NOMO-1 (cell line): Measurements from ENCODE around the gene ZGRF1.
"Not testable (repeated sequence)": the region's sequence is repeated elsewhere in the genome, so short reads cannot be mapped to it uniquely, and the experiment has no call there.

Experiments
- DNase-seq, 2 experiments: peaks; one replicate each; lab custom pipeline; 2025; ENCODE audit not compliant: unreplicated experiment in 2 of 2; lab: John Stamatoyannopoulos, UW

Gene ZGRF1

DNA sequence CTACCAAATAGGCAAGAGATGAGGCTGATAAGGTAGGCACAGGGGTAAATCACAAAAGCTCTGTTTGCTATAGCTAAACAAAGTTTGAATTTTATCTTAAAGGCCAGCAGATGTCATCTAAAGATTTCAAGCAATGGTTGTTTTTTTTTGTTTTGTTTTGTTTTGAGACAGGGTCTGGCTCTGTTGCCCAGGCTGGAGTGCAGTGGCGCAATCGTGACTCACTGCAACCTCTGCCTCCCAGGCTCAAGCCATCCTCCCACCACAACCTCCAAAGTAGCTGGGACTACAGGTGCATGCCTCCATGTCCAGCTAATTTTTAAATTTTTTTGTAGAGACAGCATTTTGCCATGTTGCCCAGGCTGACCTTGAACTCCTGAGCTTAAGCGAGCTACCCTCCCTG lies 77.7 kb downstream of the ZGRF1 start:
- DNase-seq = no peak

DNA sequence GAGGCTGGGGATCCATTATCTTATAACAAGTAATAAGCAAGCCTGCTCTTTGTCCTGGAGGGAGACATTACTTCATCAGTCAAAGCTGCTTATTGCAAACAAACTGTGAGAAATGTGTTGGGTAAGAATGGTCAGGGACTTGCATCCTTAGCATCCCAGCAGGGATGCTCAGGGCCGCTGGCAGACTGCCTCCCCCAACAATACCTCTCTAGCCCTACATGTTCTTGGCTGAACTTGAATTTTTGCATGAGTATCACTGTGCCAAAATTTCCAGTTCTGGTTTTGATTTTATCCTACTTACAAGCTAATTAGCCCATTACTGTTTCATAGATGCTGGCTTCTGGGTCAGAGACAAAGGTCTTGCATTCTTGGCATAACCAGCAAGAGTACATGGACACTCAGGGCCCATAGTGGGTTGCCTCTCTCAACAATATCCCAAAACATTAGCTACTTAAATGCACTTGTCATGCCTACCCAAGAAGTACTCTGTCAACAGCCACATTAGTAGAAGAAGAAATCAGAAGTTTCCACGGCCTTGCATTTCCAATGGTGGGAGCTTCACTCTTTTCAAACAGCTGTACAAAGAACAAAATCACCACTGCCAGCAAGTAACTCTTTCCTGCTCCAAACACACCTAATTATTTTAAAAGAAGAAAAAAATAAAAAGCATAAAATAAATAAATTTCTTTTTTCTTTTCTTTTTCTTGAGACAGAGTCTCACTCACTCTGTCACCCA lies 78.9 kb downstream of the ZGRF1 start:
- no peak for DNase-seq

DNA sequence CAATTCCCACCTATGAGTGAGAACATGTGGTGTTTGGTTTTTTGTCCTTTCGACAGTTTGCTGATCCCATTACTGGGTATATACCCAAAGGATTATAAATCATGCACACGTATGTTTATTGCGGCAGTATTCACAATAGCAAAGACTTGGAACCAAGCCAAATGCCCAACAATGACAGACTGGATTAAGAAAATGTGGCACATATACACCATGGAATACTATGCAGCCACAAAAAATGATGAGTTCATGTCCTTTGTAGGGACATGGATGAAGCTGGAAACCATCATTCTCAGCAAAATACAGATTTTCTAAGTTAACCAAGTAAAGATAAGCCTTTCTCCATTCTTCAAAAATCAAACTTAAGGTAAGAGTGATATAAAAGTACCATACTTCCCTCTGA lies 82.4 kb downstream of the ZGRF1 start:
- not testable (repeated sequence) for DNase-seq

DNA sequence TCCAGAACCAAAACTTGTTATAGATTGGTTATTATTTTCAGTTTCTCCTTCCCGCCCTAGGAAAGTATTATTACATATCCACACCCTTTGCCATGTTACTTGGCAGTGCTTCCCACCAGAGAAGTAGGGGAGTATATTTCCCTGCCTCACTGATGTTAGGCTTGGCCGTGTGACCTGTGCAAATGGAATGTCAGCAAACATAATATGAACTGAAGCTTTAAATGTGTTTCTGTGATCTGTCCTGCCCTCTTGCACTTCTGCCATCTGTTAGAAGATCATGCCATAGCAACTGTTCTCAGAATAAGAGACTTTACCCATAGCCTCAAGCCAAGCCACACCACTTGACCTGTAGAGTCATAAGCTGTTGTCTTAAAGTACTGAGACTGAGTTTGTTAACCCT lies 84.0 kb downstream of the ZGRF1 start:
- DNase-seq = no peak

DNA sequence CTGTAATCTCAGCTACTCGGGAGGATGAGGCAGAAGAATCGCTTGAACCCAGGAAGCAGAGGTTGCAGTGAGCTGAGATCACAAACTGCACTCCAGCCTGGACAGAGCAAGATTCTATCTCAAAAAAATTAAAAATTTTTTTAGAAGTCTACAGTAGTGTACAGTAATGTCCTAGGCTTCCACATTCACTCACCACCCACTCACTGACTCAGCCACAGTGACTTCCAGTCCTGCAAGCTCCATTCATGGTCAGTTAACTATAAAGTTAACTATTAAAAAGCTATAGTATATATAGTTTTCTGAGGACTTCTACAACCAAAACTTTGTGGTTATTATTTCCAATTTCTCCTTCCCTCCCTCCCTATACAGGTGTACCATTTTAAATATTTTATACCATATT lies 86.0 kb downstream of the ZGRF1 start:
- no peak for DNase-seq

DNA sequence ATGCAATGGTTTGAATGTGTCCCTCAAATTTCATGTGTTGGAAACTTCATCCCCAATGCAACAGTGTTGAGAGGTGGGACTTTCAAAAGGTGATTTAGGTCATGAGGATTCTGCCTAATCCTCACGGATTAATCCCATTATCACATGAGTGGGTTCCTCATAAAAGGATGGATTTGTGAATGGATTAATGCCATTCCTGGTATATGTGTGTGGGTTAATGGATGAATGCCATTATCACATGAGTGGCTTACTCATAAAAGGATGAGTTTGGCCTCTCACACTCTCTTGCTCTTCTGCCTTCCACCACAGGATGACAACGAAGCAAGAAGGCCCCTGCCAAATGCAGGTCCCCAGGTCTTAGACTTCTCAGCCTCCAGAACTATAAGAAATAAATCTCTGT lies 90.2 kb downstream of the ZGRF1 start:
- no peak for DNase-seq

DNA sequence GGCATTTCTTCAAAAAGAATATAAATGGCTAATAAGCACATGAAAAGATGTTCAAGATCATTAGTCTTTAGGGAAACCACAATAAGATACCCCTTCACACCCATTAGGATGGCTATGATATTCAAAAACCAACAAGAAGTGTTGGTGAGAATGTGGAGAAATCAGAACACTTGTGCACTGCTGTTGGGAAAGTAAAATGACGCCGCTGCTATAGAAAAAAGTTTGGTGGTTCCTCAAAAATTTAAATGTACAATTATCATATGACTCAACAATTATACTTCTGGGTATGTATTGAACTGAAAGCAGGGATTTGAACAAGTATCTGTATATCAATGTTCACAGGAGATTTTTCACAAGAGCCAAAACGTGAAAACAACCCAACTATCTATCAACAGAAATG lies 91.4 kb downstream of the ZGRF1 start:
- DNase-seq = peak; percentile 33 to 78

DNA sequence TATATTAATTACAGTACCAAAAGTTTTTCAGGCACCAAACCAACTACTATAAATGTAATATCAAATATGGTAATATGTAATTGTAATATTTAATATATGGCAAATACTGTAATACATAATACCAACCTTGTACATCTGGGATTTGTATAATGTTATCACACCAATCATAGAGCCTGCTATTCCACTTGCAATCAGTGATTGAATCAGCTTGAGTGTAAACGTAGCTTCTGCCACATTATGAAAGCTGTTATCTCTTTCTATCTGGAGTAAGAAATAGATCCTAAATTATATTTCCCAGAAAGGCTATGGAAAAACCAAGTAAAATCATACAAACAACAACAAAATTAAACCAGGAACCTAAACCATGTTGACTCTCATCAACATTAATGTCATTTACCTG lies 96.0 kb downstream of the ZGRF1 start:
- no peak for DNase-seq

DNA sequence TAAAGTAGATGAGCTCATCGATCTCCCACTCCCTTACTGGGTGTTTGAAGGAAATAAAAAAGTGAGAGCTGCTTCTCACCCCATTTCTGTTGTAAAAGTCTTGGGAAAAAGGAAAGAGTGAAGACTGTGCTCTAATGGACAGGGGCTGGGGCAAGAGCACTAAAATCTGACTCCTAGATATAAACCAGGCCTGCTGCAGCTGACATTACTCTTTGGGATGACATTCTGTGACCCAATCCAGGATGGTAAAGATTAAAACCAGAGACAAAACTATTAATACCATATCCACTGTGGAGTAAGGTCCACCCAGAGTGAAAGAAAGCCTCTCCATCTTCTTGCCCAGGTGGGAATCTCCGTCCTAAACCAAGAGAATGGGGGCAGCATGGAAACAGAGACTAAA lies 100.6 kb downstream of the ZGRF1 start:
- DNase-seq = no peak

DNA sequence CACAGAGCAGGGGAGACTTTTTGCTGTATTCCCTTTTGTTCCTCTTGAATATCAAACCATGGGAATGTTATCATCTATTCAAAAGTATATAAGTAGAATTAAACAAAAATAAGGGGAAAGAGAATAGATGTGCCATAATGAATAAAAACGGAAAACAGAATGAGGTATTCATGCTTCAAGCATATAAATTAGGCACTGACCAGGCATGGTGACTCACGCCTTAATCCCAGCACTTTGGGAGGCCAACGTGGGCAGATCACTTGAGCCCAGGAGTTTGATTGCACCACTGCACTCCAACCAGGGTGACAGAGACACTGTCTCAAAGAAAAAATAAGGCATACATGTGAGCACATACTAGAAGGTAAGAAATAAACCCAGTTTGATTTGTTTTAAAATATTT lies 104.4 kb downstream of the ZGRF1 start:
- DNase-seq = no peak

DNA sequence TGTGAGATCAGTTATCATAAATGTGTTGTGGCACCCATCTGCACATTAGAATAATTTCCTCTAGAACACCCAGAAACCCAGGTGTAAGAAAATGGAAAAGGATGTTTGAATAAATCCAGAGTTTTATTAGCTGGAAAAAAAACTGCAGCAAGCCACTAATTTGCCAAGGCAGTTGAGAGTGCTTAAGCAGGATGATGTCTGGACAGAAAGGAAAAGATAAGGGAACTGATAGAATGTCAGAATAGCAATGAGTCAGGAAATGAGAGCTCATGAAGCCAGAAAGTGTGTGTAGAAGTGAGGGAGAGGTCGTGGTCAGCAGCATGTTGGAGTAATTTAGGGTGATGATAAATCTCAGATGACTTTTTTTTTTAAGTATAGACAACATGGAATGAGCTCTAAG lies 105.6 kb downstream of the ZGRF1 start:
- no peak for DNase-seq

DNA sequence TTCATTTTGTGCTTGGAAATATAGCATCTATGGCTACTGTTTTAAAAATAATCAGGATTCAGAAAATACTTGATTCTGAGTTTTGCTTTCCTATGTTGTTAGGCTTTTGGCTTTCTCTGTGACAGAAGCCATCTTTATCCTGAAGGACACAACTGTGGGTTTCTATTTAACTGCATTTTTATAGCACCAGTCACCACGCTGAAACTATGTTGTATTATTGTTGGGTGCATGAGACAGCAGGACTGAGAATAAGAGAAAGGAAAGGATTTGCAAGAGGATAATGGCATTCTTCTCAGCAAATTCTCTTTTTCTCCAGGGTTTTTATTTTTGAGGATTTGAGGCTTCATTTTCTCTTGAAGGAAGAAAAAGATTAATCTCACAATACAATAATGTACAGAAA lies 110.6 kb downstream of the ZGRF1 start:
- DNase-seq = no peak

DNA sequence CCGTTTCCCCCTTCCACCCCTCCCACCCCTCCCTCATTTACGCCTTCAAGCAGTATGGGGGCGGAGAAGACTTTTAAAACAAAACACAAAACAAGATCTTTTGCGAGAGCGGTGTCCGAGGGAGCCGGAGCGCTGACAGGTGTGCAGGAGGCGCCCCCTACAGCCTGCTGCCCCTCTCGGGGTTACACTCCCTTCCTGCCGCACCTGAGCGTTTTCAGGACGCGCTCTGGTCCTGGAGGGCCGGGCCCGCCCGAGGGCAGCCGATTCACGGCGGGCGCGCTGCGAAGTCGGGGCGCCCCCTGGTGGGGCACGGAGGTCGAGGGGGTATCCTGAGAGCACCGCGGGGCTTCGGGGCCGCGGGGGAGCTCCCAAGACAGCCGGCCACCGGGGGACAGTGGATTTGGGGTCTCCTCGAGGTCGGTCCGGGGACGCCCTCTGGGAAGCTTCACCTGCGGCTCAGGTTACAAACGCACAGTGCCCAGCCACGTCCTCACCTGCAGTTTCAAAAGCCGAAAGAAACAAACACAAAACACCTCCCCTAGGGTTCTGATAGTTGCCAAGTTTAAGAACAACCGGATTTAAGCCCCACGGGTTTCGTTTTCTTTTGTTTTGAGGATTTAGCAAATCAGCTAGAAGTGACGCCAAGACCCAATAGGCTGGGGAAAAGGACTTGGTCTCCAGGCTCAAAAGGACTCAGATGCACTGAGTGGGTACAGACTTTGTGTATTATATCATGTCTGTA lies 112.8 kb downstream of the ZGRF1 start:
- peak in 1 of 2 experiments; percentile 49 for DNase-seq

DNA sequence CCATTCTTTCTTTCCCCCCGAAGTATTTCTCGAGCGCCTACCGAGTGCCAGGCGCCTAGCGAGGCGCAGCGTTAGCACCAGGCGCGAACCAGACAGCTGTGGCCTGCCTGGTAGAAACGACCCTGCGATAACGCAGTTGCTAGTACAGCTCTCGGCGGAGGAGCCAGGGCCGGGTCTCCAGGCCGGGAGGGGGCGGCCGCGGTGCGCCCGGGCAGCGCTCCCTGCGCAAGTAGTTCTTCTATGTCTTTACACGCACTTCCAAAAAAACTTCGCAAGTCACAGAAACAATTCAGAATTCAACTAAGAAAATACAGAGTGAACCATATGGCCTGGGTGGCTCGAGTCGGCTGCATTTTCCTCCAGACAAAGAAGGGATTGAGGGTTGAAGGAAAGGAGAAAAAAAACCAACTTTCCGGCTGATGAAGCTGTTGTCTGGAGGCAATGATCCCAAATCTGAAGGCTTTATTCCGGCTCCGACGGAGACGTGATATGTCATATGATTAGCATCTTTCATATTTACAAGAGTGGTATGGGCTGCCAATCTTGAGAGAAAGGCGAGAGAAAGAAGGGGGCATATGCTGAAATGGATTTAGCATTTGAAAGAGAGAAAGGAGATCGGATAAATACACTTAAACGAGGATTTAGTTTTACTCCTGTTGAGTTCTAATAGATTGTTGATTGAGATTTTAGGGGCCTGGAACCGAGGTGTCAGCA lies 113.5 kb downstream of the ZGRF1 start:
- DNase-seq = peak; percentile 48 to 71

DNA sequence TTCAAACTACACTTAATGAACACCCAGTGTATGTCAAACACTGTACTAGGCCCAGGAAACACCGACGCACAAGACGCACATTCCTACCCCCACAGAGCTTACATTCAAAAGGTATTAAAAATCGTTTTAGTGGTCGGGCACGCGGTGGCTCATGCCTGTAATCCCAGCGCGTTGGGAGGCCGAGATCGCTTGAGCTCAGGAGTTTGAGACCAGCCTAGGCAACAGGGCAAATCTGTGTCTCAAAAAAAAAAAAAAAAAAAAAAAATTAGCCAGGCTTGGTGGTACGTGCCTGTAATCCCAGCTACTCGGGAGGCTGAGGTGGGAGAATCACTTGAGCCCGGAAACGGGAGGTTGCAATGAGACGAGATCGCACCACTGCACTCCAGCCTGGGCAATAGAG lies 114.3 kb downstream of the ZGRF1 start:
- not testable (repeated sequence) for DNase-seq

DNA sequence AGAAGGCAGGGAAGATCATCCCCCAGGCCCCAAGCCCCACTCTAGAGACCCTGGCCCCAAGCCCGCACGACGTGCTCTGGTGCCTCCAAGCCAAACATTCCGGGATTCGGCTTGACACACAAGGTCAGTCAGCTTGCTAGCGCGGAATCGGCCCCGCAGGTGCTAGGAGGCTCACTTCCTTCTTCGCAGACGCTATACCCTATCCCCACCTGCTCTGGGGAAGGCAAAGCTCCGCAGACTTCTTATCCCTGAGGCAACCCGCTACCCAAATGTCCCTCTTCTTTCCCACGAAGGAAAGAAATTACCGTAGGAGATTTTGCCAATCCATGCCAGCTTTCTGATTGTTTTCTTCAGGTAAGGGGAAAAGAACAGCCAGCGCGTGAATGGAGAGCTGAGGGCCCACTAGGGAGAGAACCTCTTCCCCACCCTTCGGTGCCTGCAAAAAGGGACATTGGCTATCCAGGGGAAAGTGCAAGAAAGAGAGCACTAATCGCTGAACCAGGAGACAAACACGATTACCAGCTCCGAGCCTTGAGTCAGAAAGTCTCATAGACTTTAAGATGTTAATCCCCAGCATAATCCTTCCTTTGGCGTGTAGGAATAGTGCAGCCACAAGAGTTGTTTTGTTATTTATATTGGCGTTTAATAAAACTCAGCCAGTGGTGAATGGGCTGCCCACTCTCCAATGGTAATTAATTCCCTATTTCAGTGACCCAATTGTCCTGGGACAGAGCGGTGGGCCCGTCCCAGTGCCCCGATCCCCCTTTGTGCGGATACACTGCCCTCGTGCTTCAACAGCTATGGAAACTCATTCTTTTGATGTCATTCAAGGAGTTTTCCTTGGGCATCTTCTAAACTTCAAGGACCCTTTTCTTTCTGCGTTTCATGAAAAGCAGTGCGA lies 115.3 kb downstream of the ZGRF1 start:
- DNase-seq = no peak

DNA sequence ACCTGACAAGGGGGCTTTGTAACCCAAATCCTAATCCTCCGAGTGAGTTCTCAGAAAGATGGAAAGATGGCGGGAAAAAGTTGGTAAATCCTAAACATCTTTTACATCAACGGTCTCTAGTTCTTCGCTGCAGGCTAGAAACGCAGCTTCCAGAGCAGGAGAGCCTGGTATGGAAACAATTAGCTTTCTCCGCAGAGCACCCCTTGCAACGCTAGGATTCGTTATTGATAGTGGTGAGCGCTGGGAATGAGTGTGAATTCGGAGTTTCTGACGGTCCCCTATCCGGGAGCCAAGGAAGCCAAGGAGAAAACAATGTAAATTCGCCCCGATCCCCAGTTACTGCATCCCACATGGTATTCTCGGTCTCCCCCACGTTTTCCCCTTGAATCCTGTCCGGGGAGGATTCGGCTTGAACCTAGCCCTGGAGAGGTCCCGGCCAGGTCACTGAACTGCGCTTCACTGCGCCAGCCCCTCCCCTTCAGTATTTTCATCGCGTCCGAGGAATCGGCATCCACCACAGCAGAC lies 116.0 kb downstream of the ZGRF1 start:
- DNase-seq = no peak

DNA sequence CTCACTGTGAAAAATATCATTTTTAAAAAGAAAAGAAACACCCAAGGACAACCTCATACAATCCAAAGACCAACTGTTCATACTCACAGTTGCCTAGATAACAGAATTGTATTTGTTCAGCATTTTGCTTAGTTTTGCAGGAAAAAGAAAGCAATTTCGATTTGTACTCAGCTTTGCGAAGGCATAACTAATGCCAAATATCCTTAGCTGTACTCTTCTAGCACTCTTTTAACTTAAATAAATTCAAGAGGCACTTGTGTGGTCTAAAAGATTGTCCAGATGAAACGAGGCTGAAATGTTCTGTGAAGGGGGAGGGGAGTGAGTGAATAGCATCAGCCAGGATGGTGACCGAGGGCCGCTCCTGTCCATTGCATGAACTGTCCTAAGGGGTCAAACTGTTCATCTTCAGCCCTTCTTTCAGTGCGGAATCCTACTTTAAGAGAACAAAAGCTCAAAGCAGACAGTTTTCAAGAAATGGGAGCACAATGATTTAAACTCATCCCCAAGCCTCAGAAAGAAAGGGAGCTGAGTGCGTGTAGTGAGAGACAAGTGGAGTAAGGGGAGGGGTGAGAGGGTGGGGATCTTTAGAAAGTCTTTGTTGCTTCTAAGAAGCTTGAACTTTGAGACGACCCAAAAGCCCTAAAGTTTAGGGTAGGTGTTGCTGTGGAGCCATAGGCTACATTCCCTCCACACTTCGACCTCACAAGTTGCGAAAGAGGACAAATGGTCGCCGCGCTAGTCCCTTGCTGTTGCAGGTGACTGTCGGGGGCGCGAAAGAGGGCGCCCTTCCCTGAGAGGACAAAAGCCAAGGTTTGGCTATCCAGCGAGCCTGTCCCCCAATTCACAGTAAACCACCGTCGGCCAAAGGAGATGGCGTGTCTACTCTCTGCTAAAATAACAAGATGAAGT lies 116.8 kb downstream of the ZGRF1 start:
- no peak for DNase-seq

DNA sequence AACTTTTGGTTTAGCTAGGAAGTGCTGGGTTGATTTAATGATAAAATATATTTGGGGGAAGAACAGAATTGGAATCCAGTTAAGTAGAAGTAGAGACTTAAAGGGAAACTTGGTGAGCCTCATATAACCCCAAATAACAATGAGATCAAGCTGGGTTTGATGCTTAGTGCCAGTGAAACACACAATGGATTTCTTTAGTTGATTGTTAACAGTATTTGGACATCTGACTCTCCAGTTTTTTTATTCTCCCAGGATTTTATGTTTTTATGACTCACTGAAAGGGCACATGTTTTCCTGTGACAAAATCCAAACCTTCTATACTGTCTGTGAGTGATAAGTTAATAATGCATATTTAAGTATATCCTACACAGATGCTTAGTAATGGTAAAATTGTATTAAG lies 118.0 kb downstream of the ZGRF1 start:
- DNase-seq = no peak

DNA sequence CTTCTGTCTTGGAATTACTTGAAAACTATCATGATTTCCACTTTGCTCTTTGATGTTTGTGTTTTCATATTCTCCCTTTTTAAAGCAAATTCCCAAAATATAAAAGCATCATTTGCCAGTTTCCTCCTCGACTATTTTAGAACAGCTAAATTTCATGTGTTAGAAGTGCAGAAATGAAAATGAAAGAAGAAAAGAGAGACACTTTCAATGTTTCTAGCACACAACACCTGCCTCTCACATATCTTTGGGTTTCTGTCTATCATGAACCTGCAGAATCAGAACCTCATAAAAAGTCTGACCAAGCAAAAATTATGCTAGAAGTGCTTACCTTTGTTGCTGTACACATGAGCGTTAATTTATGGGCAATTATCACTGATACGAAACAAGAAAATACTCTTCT lies 118.8 kb downstream of the ZGRF1 start:
- DNase-seq = no peak
